ENCODE measurements around the gene NTNG1. TPM values are rescaled to one million over a fixed set of nuclear protein-coding genes. Genes with fewer than 3 reads are reported as not detected.

The NTNG1 gene
- total RNA-seq, 1 donor from 2014 or later = 0.38 TPM

- intact Hi-C loops (cut with DNase I) = no loop called here
- ATAC-seq (no peak), DNase-seq (ENCODE audit: missing footprints) (no peak)
Measured at GRCh38 chr1:107358619-107359327, 217.9 kb downstream of the NTNG1 start.

GRCh38 chr1:107359472-107360241 lies 218.8 kb downstream of the NTNG1 start:
- ATAC-seq = no peak
- intact Hi-C loops (cut with DNase I) = no loop called here
- DNase-seq (ENCODE audit: missing footprints) = no peak

- ATAC-seq (no peak), DNase-seq (ENCODE audit: missing footprints) (no peak)
- intact Hi-C loops (cut with DNase I) = no loop called here
Measured at GRCh38 chr1:107362468-107363140, 221.8 kb downstream of the NTNG1 start.

- ATAC-seq = no peak
- intact Hi-C loops (cut with DNase I) = no loop called here
- DNase-seq (ENCODE audit: missing footprints) = no peak
Measured at GRCh38 chr1:107363154-107363553, 222.3 kb downstream of the NTNG1 start.

GRCh38 chr1:107365527-107366240 lies 224.8 kb downstream of the NTNG1 start:
- DNase-seq (ENCODE audit: missing footprints) (no peak), ATAC-seq (no peak)
- intact Hi-C loops (cut with DNase I) = no loop called here

GRCh38 chr1:107378426-107378825 lies 237.6 kb downstream of the NTNG1 start:
- no peak for DNase-seq (ENCODE audit: missing footprints)
- intact Hi-C loops (cut with DNase I) = no loop called here
- ATAC-seq = no peak

- ATAC-seq = no peak
- intact Hi-C loops (cut with DNase I) = no loop called here
- no peak for DNase-seq (ENCODE audit: missing footprints)
Measured at GRCh38 chr1:107378866-107379265, 238.0 kb downstream of the NTNG1 start.

GRCh38 chr1:107379826-107380225 lies 239.0 kb downstream of the NTNG1 start:
- intact Hi-C loops (cut with DNase I) = no loop called here

GRCh38 chr1:107389410-107390396 lies 248.9 kb downstream of the NTNG1 start:
- intact Hi-C loops (cut with DNase I) = no loop called here
- DNase-seq (ENCODE audit: missing footprints) (no peak), ATAC-seq (no peak)

More at GRCh38 chr1:107379826-107380225, 239.0 kb downstream of the NTNG1 start:
- DNase-seq (ENCODE audit: missing footprints) = no peak
- ATAC-seq = no peak

- DNase-seq (ENCODE audit: missing footprints) = no peak
- no peak for ATAC-seq
- intact Hi-C loops (cut with DNase I) = no loop called here
Measured at GRCh38 chr1:107394301-107394700, 253.5 kb downstream of the NTNG1 start.

- ATAC-seq (no peak), DNase-seq (ENCODE audit: missing footprints) (no peak)
- intact Hi-C loops (cut with DNase I) = no loop called here
Measured at GRCh38 chr1:107401704-107402103, 260.9 kb downstream of the NTNG1 start.

GRCh38 chr1:107404756-107405155 lies 263.9 kb downstream of the NTNG1 start:
- intact Hi-C loops (cut with DNase I) = no loop called here
- DNase-seq (ENCODE audit: missing footprints) (no peak), ATAC-seq (no peak)

GRCh38 chr1:107405236-107405635 lies 264.4 kb downstream of the NTNG1 start:
- ATAC-seq (no peak), DNase-seq (ENCODE audit: missing footprints) (no peak)
- intact Hi-C loops (cut with DNase I) = no loop called here

- intact Hi-C loops (cut with DNase I) = no loop called here
- DNase-seq (ENCODE audit: missing footprints) = no peak
- ATAC-seq = no peak
Measured at GRCh38 chr1:107407011-107407410, 266.2 kb downstream of the NTNG1 start.

GRCh38 chr1:107413546-107413945 lies 272.7 kb downstream of the NTNG1 start:
- DNase-seq (ENCODE audit: missing footprints) = no peak
- ATAC-seq = no peak
- intact Hi-C loops (cut with DNase I) = no loop called here

- intact Hi-C loops (cut with DNase I) = no loop called here
- no peak for DNase-seq (ENCODE audit: missing footprints)
- no peak for ATAC-seq
Measured at GRCh38 chr1:107413951-107414350, 273.1 kb downstream of the NTNG1 start.

GRCh38 chr1:107414550-107414949 lies 273.7 kb downstream of the NTNG1 start:
- DNase-seq (ENCODE audit: missing footprints) (no peak), ATAC-seq (no peak)
- intact Hi-C loops (cut with DNase I) = no loop called here

GRCh38 chr1:107415241-107415640 lies 274.4 kb downstream of the NTNG1 start:
- DNase-seq (ENCODE audit: missing footprints) = no peak
- ATAC-seq = no peak
- intact Hi-C loops (cut with DNase I) = no loop called here

Measured in Right ventricle myocardium inferior (tissue), 1 donor.